Measurements from ENCODE around the gene LMBRD1.

GRCh38 chr6:69846312-69846711 lies 49.5 kb upstream of the LMBRD1 start:
- TF ChIP-seq CTCF (IDR thresholded peaks at IDR 0.05) = no peak
- TF ChIP-seq POLR2A (IDR thresholded peaks at IDR 0.05) = no peak
- no peak for TF ChIP-seq EP300 (IDR thresholded peaks at IDR 0.05)

All from tibial nerve (tissue), 4 donors.